ENCODE data around the gene RNF26.

- TF ChIP-seq, protein P1, sequence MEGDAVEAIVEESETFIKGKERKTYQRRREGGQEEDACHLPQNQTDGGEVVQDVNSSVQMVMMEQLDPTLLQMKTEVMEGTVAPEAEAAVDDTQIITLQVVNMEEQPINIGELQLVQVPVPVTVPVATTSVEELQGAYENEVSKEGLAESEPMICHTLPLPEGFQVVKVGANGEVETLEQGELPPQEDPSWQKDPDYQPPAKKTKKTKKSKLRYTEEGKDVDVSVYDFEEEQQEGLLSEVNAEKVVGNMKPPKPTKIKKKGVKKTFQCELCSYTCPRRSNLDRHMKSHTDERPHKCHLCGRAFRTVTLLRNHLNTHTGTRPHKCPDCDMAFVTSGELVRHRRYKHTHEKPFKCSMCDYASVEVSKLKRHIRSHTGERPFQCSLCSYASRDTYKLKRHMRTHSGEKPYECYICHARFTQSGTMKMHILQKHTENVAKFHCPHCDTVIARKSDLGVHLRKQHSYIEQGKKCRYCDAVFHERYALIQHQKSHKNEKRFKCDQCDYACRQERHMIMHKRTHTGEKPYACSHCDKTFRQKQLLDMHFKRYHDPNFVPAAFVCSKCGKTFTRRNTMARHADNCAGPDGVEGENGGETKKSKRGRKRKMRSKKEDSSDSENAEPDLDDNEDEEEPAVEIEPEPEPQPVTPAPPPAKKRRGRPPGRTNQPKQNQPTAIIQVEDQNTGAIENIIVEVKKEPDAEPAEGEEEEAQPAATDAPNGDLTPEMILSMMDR (conservative IDR thresholded peaks at IDR 0.05; ENCODE audit: low read depth, low read length), result no peak
- TF ChIP-seq CHD1 (IDR thresholded peaks at IDR 0.05; ENCODE audit: low read depth, low read length), result no peak
- no peak for TF ChIP-seq POLR2A (IDR thresholded peaks at IDR 0.05; ENCODE audit: low read depth, low read length)
- no peak for TF ChIP-seq RFX5 (IDR thresholded peaks at IDR 0.05; ENCODE audit: low read depth, low read length)
- no peak for TF ChIP-seq CEBPB (IDR thresholded peaks at IDR 0.05; ENCODE audit: low read depth, low read length)
- no peak for TF ChIP-seq RCOR1 (IDR thresholded peaks at IDR 0.05; ENCODE audit: insufficient replicate concordance, low read length)
- no peak for TF ChIP-seq MAFK (IDR thresholded peaks at IDR 0.05; ENCODE audit: low read depth, low read length)
- no peak for TF ChIP-seq SMC3 (IDR thresholded peaks at IDR 0.05; ENCODE audit: low read depth, low read length)
- TF ChIP-seq, protein P2, sequence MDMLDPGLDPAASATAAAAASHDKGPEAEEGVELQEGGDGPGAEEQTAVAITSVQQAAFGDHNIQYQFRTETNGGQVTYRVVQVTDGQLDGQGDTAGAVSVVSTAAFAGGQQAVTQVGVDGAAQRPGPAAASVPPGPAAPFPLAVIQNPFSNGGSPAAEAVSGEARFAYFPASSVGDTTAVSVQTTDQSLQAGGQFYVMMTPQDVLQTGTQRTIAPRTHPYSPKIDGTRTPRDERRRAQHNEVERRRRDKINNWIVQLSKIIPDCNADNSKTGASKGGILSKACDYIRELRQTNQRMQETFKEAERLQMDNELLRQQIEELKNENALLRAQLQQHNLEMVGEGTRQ (IDR thresholded peaks at IDR 0.05; ENCODE audit: low read depth, low read length), result no peak
- no peak for TF ChIP-seq MAZ (IDR thresholded peaks at IDR 0.05; ENCODE audit: borderline replicate concordance, low read depth, low read length)
- TF ChIP-seq ELK1 (IDR thresholded peaks at IDR 0.05; ENCODE audit: borderline replicate concordance, low read depth, low read length), result no peak
Measured at GRCh38 chr11:119374632-119375336, 40.5 kb downstream of the RNF26 start.

All from IMR-90 (cell line).